T-helper 2 cell treated with Interferon-gamma antibody and Interleukin-4, amounts not matched to agents 100 ng/mL and 5 ng/mL, for 36 hours (primary cell): ENCODE data around the gene NKD1. TPM values are rescaled to one million over a fixed set of nuclear protein-coding genes. Genes with fewer than 3 reads are reported as not detected.

Experiments used
- intact Hi-C: fragments of 100-400 bp; cut with micrococcal nuclease; formaldehyde crosslinking; loops from one replicate; pipeline ENCODE4 v1.15.1; 2023
- total RNA-seq: library from RNA; stranded (reverse); gene quantifications from 2 replicates; pipeline ENCODE4 v1.2.3, GENCODE V29; 2022

NKD1 gene
- total RNA-seq, 1 donor from 2014 or later = 0.75 TPM

GRCh38 chr16:50537533-50538290, 10.5 kb upstream of the NKD1 start:
- intact Hi-C loops = no loop called here

GRCh38 chr16:50538411-50539052, 9.7 kb upstream of the NKD1 start:
- intact Hi-C loops = no loop called here

- intact Hi-C loops = no loop called here
These were observed 9.0 kb upstream of the NKD1 start for GRCh38 chr16:50539053-50539695.

- intact Hi-C loops = loop anchor here (10.0 kb wide), 1 partner anchor 685 kb away; the partner anchor contains the start of gene ZNF423
These were observed 8.1 kb upstream of the NKD1 start for GRCh38 chr16:50539822-50540710.

GRCh38 chr16:50540711-50541007, 7.5 kb upstream of the NKD1 start:
- intact Hi-C loops = loop anchor here (10.0 kb wide), 1 partner anchor 686 kb away; the partner anchor contains the start of gene ZNF423

GRCh38 chr16:50542703-50543102, 5.5 kb upstream of the NKD1 start:
- intact Hi-C loops = loop anchor here (10.0 kb wide), 1 partner anchor 688 kb away; the partner anchor contains the start of gene ZNF423

GRCh38 chr16:50546125-50546524, 2.1 kb upstream of the NKD1 start:
- intact Hi-C loops = loop anchor here (2.0 to 10.0 kb wide), 7 partner anchors 41 to 691 kb away; partner anchors contain the start of genes ADCY7, SNX20, TENT4B and ZNF423

GRCh38 chr16:50547340-50548124, 664 bp upstream of the NKD1 start:
- intact Hi-C loops = loop anchor here (1.0 to 10.0 kb wide), 9 partner anchors 40 to 693 kb away; partner anchors contain the start of genes ADCY7, SNX20, TENT4B and ZNF423

GRCh38 chr16:50548909-50549560, 839 bp downstream of the NKD1 start:
- intact Hi-C loops = loop anchor here (5.0 to 10.0 kb wide), 6 partner anchors 38 to 694 kb away; partner anchors contain the start of genes SNX20, TENT4B and ZNF423

GRCh38 chr16:50549561-50549915, 1.3 kb downstream of the NKD1 start:
- intact Hi-C loops = loop anchor here (5.0 to 10.0 kb wide), 6 partner anchors 38 to 695 kb away; partner anchors contain the start of genes SNX20, TENT4B and ZNF423

- intact Hi-C loops = no loop called here
These were observed 1.8 kb downstream of the NKD1 start for GRCh38 chr16:50550035-50550434.

- intact Hi-C loops = no loop called here
These were observed 2.9 kb downstream of the NKD1 start for GRCh38 chr16:50550866-50551641.

- intact Hi-C loops = no loop called here
These were observed 4.4 kb downstream of the NKD1 start for GRCh38 chr16:50552476-50553101.

GRCh38 chr16:50553182-50553710, 5.0 kb downstream of the NKD1 start:
- intact Hi-C loops = no loop called here

- intact Hi-C loops = no loop called here
These were observed 5.7 kb downstream of the NKD1 start for GRCh38 chr16:50553731-50554360.

GRCh38 chr16:50555269-50555875, 7.2 kb downstream of the NKD1 start:
- intact Hi-C loops = no loop called here
